Measurements from ENCODE around the gene ALDH3A2.

DNA sequence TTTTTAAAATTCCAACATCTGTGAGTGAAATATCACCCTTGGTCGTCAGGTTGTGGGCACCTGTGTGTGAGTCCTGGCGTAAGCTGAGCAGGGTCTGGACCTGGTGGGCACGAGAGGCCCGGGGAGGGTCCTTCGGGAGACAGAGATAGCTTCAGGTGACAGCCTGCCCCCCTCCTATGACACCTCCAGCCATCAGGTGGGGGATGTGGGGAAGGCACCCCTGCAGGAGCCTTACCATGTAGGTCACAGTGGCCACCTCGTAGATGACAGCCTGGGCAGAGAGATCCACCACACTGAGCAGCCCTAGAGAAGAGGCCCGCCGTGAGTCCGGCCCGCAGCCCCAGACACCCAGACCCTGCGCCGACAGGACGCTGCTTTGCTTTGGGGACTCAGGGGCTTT, 56.6 kb downstream of the ALDH3A2 start:
- no peak for TF ChIP-seq EZH2 (IDR thresholded peaks at IDR 0.05)
- TF ChIP-seq CTCF (IDR thresholded peaks at IDR 0.05) = no peak

All from neural progenitor cell (in vitro differentiated cells).